HCT116 (cell line): ENCODE measurements around the gene YIPF7. TPM values are rescaled to one million over a fixed set of nuclear protein-coding genes. Genes with fewer than 3 reads are reported as not detected.

Experiments used
- ATAC-seq: fragments of 200-7000 bp; cut with Tn5 transposase; 2 replicates; pipeline ENCODE4 v1.9.1; 2020; ENCODE audit warnings: mild to moderate bottlenecking, moderate library complexity
- BruUV-seq: library from RNA; stranded (reverse); fragments of 400-500 nt; replicated peaks from 2 replicates; lab custom pipeline; 2021; lab: Mats Ljungman, UMichigan
- CTCF ChIA-PET: fragments of 300-600 bp; sonication (Branson Sonifier 250); formaldehyde crosslinking; loops from one replicate; lab custom pipeline; 2021; ENCODE audit warnings: antibody characterized with exemption; lab: Charles Lee
- POLR2A ChIA-PET: fragments of 300-600, 350-600 bp; sonication (Branson Sonifier 250); formaldehyde crosslinking; loops from one replicate; lab custom pipeline; 2021; ENCODE audit warnings: antibody characterized with exemption; lab: Charles Lee
- RAD21 ChIA-PET, 2 experiments: fragments of 300-600 bp; sonication (Branson Sonifier 250); formaldehyde crosslinking; loops; one replicate each; lab custom pipeline; 2023; ENCODE audit warnings: low total read pairs in 2 of 2; ENCODE audit not compliant: uncharacterized antibody in 2 of 2, unreplicated experiment in 2 of 2, low non-redundant PET in 1 of 2; lab: Charles Lee
- DNase-seq: peaks from one replicate; pipeline ENCODE4 v3.0.0-alpha.2; 2010; ENCODE audit warnings: low read depth, low spot score
- H2AFZ ChIP-seq: fragments of 200-600 bp; shearing (Covaris generic), sonication (generic); 2 replicates; pipeline ENCODE4 v1.6.1; 2017; ENCODE audit warnings: low read depth, mixed run types, mixed read lengths, antibody characterized with exemption, low read length; ENCODE audit not compliant: poor library complexity, severe bottlenecking
- H3K27ac ChIP-seq: 2 replicates; pipeline ENCODE4 v1.5.1; 2012; ENCODE audit warnings: low read depth, low read length
- H3K27me3 ChIP-seq: fragments of 200-600 bp; sonication (generic); 2 replicates; pipeline ENCODE4 v1.6.1; 2016; ENCODE audit warnings: mixed run types, low read length, mixed read lengths; ENCODE audit not compliant: insufficient read depth
- H3K36me3 ChIP-seq, 2 experiments: fragments of 200-500 bp in 1 of 2; fragments of 200-600 bp in 1 of 2; sonication (Bioruptor generic) in 1 of 2; sonication (generic) in 1 of 2; 2 replicates each; pipeline versions ENCODE4 v1.5.1 to v1.6.1; 2014 to 2016; ENCODE audit warnings: low read length in 2 of 2, inconsistent platforms in 1 of 2, mixed read lengths in 1 of 2, mixed run types in 1 of 2; ENCODE audit not compliant: insufficient read depth in 2 of 2, control insufficient read depth in 1 of 2
- H3K4me1 ChIP-seq, 2 experiments: fragments of 200-600 bp in 1 of 2; sonication (generic) in 1 of 2; 2 replicates each; pipeline versions ENCODE4 v1.5.1 to v1.6.1; 2012 to 2017; ENCODE audit warnings: low read length in 2 of 2, inconsistent platforms in 1 of 2, mild to moderate bottlenecking in 1 of 2, mixed read lengths in 1 of 2, mixed run types in 1 of 2, moderate library complexity in 1 of 2; ENCODE audit not compliant: insufficient read depth in 2 of 2, control insufficient read depth in 1 of 2
- H3K4me2 ChIP-seq: fragments of 200-600 bp; sonication (generic); 2 replicates; pipeline ENCODE4 v1.6.1; 2017; ENCODE audit warnings: mixed run types, low read length, mixed read lengths
- H3K4me3 ChIP-seq, 2 experiments: fragments of 200-600 bp in 1 of 2; sonication (generic) in 1 of 2; replicated peaks in 1 of 2; 2 replicates each; pipeline ENCODE4 v1.5.1; 2011 to 2016; ENCODE audit warnings: low read length in 2 of 2, control low read depth in 1 of 2, low read depth in 1 of 2, mild to moderate bottlenecking in 1 of 2, mixed read lengths in 1 of 2, mixed run types in 1 of 2
- H3K79me2 ChIP-seq: fragments of 200-600 bp; sonication (generic); 2 replicates; pipeline ENCODE4 v1.6.1; 2017; ENCODE audit warnings: mild to moderate bottlenecking, mixed run types, low read length, moderate library complexity, mixed read lengths; ENCODE audit not compliant: insufficient read depth
- H3K9ac ChIP-seq: fragments of 200-600 bp; sonication (generic); 2 replicates; pipeline ENCODE4 v1.6.1; 2016; ENCODE audit warnings: low read length, mixed read lengths
- H3K9me2 ChIP-seq: fragments of 200-600 bp; sonication (generic), shearing (Covaris generic); 2 replicates; pipeline ENCODE4 v1.6.1; 2017; ENCODE audit warnings: mixed run types, mild to moderate bottlenecking, moderate library complexity; ENCODE audit not compliant: insufficient read depth
- H3K9me3 ChIP-seq, 2 experiments: fragments of 200-500 bp in 1 of 2; fragments of 200-600 bp in 1 of 2; sonication (Bioruptor generic) in 1 of 2; sonication (generic) in 1 of 2; 2 replicates each; pipeline ENCODE4 v1.6.1; 2014 to 2017; ENCODE audit warnings: low read length in 2 of 2, mixed read lengths in 2 of 2, inconsistent platforms in 1 of 2, low read depth in 1 of 2, mild to moderate bottlenecking in 1 of 2, mixed run types in 1 of 2, moderate library complexity in 1 of 2; ENCODE audit not compliant: control insufficient read depth in 1 of 2, insufficient read depth in 1 of 2
- H4K20me1 ChIP-seq: fragments of 200-600 bp; sonication (generic), shearing (Covaris generic); 2 replicates; pipeline ENCODE4 v1.6.1; 2017; ENCODE audit warnings: mixed run types, mild to moderate bottlenecking, moderate library complexity; ENCODE audit not compliant: insufficient read depth
- CBX3 ChIP-seq: IDR thresholded peaks from 2 replicates; pipeline ENCODE4 v1.6.1; 2012; ENCODE audit warnings: low read depth
- CEBPB ChIP-seq: IDR thresholded peaks from 2 replicates; pipeline ENCODE4 v1.6.1; 2012; ENCODE audit warnings: low read depth
- EGR1 ChIP-seq: IDR thresholded peaks from 2 replicates; pipeline ENCODE4 v1.6.1; 2012; ENCODE audit warnings: low read depth
- ELF1 ChIP-seq: IDR thresholded peaks from 2 replicates; pipeline ENCODE4 v1.6.1; 2012; ENCODE audit warnings: low read depth, borderline replicate concordance
- EZH2phosphoT487 ChIP-seq: fragments of 200-600 bp; IDR thresholded peaks from 2 replicates; pipeline ENCODE4 v1.6.1; 2018; ENCODE audit warnings: antibody characterized with exemption, borderline replicate concordance
- FOSL1 ChIP-seq: IDR thresholded peaks from 2 replicates; pipeline ENCODE4 v1.6.1; 2012; ENCODE audit warnings: low read depth
- MAX ChIP-seq: IDR thresholded peaks from 2 replicates; pipeline ENCODE4 v1.6.1; 2012
- POLR2A ChIP-seq: IDR thresholded peaks from 2 replicates; pipeline ENCODE4 v1.7.0; 2011; ENCODE audit warnings: borderline replicate concordance; ENCODE audit not compliant: insufficient read depth, insufficient read length; ENCODE audit errors: extremely low read depth
- POLR2AphosphoS5 ChIP-seq: IDR thresholded peaks from 2 replicates; pipeline ENCODE4 v1.6.1; 2011; ENCODE audit warnings: mild to moderate bottlenecking, low read depth, low read length, moderate library complexity
- RAD21 ChIP-seq: IDR thresholded peaks from 2 replicates; pipeline ENCODE4 v1.6.1; 2012; ENCODE audit warnings: low read depth, mild to moderate bottlenecking
- SIN3A ChIP-seq: IDR thresholded peaks from 2 replicates; pipeline ENCODE4 v1.6.1; 2012; ENCODE audit warnings: low read depth
- SP1 ChIP-seq: IDR thresholded peaks from 2 replicates; pipeline ENCODE4 v1.6.1; 2012; ENCODE audit warnings: low read depth
- SRF ChIP-seq: IDR thresholded peaks from 2 replicates; pipeline ENCODE4 v1.6.1; 2012; ENCODE audit warnings: low read depth
- TCF7L2 ChIP-seq: IDR thresholded peaks from 2 replicates; pipeline ENCODE4 v1.7.0; 2011; ENCODE audit warnings: borderline replicate concordance, inconsistent platforms; ENCODE audit not compliant: insufficient read depth, insufficient read length; ENCODE audit errors: extremely low read depth
- YY1 ChIP-seq: IDR thresholded peaks from 2 replicates; pipeline ENCODE4 v1.6.1; 2011; ENCODE audit warnings: low read length, low read depth, moderate library complexity, mild to moderate bottlenecking; ENCODE audit not compliant: insufficient replicate concordance; ENCODE audit errors: extremely low read depth
- ZFX ChIP-seq: fragments of 450-650 bp; IDR thresholded peaks from 2 replicates; pipeline ENCODE4 v1.6.1; 2017
- ZNF274 ChIP-seq: fragments of 200-500 bp; sonication (Bioruptor generic); IDR thresholded peaks from 2 replicates; pipeline ENCODE4 v1.6.1; 2014; ENCODE audit warnings: mild to moderate bottlenecking, low read depth, low read length, inconsistent platforms
- intact Hi-C: fragments of 100-400 bp; cut with micrococcal nuclease; formaldehyde crosslinking; loops from 2 replicates; pipeline ENCODE4 v1.10.0; 2022
- total RNA-seq: library from RNA; stranded (reverse); gene quantifications from one replicate; pipeline ENCODE4 v1.2.1, GENCODE V29; 2021; ENCODE audit not compliant: unreplicated experiment
- TF ChIP-seq, protein P1 (sequence below): IDR thresholded peaks from 2 replicates; pipeline ENCODE4 v1.6.1; 2012; ENCODE audit warnings: low read depth

The YIPF7 gene
- total RNA-seq, 1 experiment from 2014 or later = not detected

DNA sequence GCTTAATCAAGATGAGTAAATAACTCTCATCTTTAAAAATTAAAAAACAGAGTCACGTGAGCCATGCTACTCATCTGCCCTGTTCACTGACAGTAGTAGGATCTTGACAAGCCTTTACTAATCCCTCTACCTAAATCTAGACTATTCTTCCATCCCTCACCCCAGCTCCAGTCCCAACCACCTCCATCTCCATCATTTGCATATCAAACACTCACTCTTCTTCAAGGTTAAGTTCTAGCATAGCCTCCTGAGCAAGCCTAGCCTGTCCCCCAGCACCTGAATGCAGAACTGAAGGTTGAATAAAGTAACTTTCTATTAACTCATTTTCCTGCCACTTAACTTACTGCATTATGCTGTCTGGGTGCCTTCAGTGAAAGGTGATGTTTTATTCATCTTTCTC is 72.5 kb downstream of the YIPF7 start:
- no TSS peak for BruUV-seq
- ChIA-PET CTCF (no interaction called here), POLR2A (no interaction called here)

More for the DNA sequence above, 72.5 kb downstream of the YIPF7 start:
- no peaks in the 10 kb centered on the region; a peak in 1 of 4 replicates for H3K9me3 ChIP-seq
- no peak overlapping the region for H3K9ac ChIP-seq
- no peaks in the 10 kb centered on the region for H3K36me3 ChIP-seq
- TF ChIP-seq POLR2AphosphoS5 (no peak), FOSL1 (no peak), SIN3A (no peak), ELF1 (no peak), CBX3 (no peak), EZH2phosphoT487 (no peak), ZNF274 (no peak), ZFX (no peak), MAX (no peak), CEBPB (no peak), SP1 (no peak), SRF (no peak), RAD21 (no peak), EGR1 (no peak), POLR2A (no peak), TCF7L2 (no peak), YY1 (no peak)
- TF ChIP-seq, protein P1, sequence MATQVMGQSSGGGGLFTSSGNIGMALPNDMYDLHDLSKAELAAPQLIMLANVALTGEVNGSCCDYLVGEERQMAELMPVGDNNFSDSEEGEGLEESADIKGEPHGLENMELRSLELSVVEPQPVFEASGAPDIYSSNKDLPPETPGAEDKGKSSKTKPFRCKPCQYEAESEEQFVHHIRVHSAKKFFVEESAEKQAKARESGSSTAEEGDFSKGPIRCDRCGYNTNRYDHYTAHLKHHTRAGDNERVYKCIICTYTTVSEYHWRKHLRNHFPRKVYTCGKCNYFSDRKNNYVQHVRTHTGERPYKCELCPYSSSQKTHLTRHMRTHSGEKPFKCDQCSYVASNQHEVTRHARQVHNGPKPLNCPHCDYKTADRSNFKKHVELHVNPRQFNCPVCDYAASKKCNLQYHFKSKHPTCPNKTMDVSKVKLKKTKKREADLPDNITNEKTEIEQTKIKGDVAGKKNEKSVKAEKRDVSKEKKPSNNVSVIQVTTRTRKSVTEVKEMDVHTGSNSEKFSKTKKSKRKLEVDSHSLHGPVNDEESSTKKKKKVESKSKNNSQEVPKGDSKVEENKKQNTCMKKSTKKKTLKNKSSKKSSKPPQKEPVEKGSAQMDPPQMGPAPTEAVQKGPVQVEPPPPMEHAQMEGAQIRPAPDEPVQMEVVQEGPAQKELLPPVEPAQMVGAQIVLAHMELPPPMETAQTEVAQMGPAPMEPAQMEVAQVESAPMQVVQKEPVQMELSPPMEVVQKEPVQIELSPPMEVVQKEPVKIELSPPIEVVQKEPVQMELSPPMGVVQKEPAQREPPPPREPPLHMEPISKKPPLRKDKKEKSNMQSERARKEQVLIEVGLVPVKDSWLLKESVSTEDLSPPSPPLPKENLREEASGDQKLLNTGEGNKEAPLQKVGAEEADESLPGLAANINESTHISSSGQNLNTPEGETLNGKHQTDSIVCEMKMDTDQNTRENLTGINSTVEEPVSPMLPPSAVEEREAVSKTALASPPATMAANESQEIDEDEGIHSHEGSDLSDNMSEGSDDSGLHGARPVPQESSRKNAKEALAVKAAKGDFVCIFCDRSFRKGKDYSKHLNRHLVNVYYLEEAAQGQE = no peak
- no peak overlapping the region for H2AFZ ChIP-seq
- ATAC-seq (no peak), DNase-seq (no peak)
- H3K79me2 ChIP-seq = no peaks in the 10 kb centered on the region
- H3K4me1 ChIP-seq = no peaks in the 10 kb centered on the region
- no peak overlapping the region for H3K4me2 ChIP-seq
- no peaks in the 10 kb centered on the region for H3K9me2 ChIP-seq
- no peaks in the 10 kb centered on the region for H3K27me3 ChIP-seq
- intact Hi-C loops = no loop called here
- RAD21 ChIA-PET = no interaction called here
- no peak overlapping the region for H3K4me3 ChIP-seq
- no peak overlapping the region for H3K27ac ChIP-seq
- no peaks in the 10 kb centered on the region; the same call in 1 of the 2 replicates for H4K20me1 ChIP-seq

Other genes with a start within 250 kb of the YIPF7 start
- not detected for gene KCTD8, start 202.8 kb downstream of the YIPF7 start, total RNA-seq
- 30.5 TPM for gene GUF1, start 26.8 kb upstream of the YIPF7 start, total RNA-seq
- 15.8 TPM for gene GNPDA2, start 74.9 kb upstream of the YIPF7 start, total RNA-seq